B cell (primary cell): Measurements from ENCODE around the gene ADARB2. TPM values are rescaled to one million over a fixed set of nuclear protein-coding genes. Genes with fewer than 3 reads are reported as not detected.

Experiments used
- ATAC-seq: fragments of 200-7000 bp; cut with Tn5 transposase; one replicate; pipeline ENCODE4 v1.10.0; 2021; ENCODE audit warnings: low read depth, mild to moderate bottlenecking, moderate number of reproducible peaks, moderate library complexity
- CTCF ChIA-PET: fragments of 350-600 bp; sonication (Branson Sonifier 250); formaldehyde crosslinking; loops from one replicate; lab custom pipeline; 2021; ENCODE audit warnings: antibody characterized with exemption, inconsistent platforms; lab: Charles Lee
- POLR2A ChIA-PET: fragments of 350-600 bp; sonication (Branson Sonifier 250); formaldehyde crosslinking; loops from one replicate; lab custom pipeline; 2021; ENCODE audit warnings: antibody characterized with exemption; lab: Charles Lee
- DNase-seq: peaks from one replicate; pipeline ENCODE4 v3.0.0; 2013
- H2AFZ ChIP-seq: 2 replicates; pipeline ENCODE4 v1.6.1; 2012; ENCODE audit warnings: mild to moderate bottlenecking, low read depth, low read length; ENCODE audit not compliant: insufficient read depth, poor library complexity, severe bottlenecking
- H3K27ac ChIP-seq, 2 donors: 1 replicate in 1 of 2; 2 replicates in 1 of 2; pipeline ENCODE4 v1.5.1; 2012 to 2013; ENCODE audit warnings: low read length in 2 of 2, mild to moderate bottlenecking in 2 of 2, moderate library complexity in 1 of 2
- H3K27me3 ChIP-seq, 4 experiments: fragments of 200-600 bp in 1 of 4; sonication (generic) in 1 of 4; replicated peaks in 1 of 4; 1 replicate in 2 of 4; 2 replicates in 2 of 4; pipeline versions ENCODE4 v1.6.1 to v1.7.0; 2013 to 2016; ENCODE audit warnings: low read length in 3 of 4, mild to moderate bottlenecking in 2 of 4, mixed read lengths in 1 of 4, moderate library complexity in 1 of 4; ENCODE audit not compliant: insufficient read depth in 4 of 4, control insufficient read depth in 3 of 4; ENCODE audit errors: control extremely low read depth in 1 of 4
- H3K36me3 ChIP-seq, 2 experiments: replicated peaks in 1 of 2; 1 replicate in 1 of 2; 2 replicates in 1 of 2; pipeline versions ENCODE4 v1.6.1 to v1.7.1; 2013; ENCODE audit warnings: low read length in 1 of 2; ENCODE audit not compliant: insufficient read depth in 2 of 2, control insufficient read depth in 1 of 2; ENCODE audit errors: control extremely low read depth in 1 of 2, extremely low read depth in 1 of 2
- H3K4me1 ChIP-seq, 2 donors: fragments of 200-600 bp in 1 of 2; sonication (generic) in 1 of 2; 1 replicate in 1 of 2; 2 replicates in 1 of 2; pipeline versions ENCODE4 v1.5.1 to v1.6.1; 2013 to 2017; ENCODE audit warnings: low read length in 2 of 2; ENCODE audit not compliant: control insufficient read depth in 2 of 2, insufficient read depth in 2 of 2
- H3K4me2 ChIP-seq: replicated peaks from 2 replicates; pipeline ENCODE3; 2012; ENCODE audit warnings: mild to moderate bottlenecking, low read depth, low read length; ENCODE audit not compliant: poor library complexity, severe bottlenecking
- H3K4me3 ChIP-seq, 5 experiments: fragments of 200-600 bp in 1 of 5; sonication (generic) in 1 of 5; 1 replicate in 3 of 5; 2 replicates in 2 of 5; pipeline versions ENCODE4 v1.5.1 to v1.7.0; 2011 to 2016; ENCODE audit warnings: low read length in 4 of 5, mild to moderate bottlenecking in 4 of 5, low read depth in 2 of 5, control low read depth in 1 of 5, moderate library complexity in 1 of 5; ENCODE audit not compliant: insufficient read depth in 1 of 5; ENCODE audit errors: control extremely low read depth in 1 of 5, extremely low read depth in 1 of 5
- H3K79me2 ChIP-seq: fragments of 200-600 bp; sonication (generic); one replicate; pipeline ENCODE4 v1.6.0; 2016; ENCODE audit warnings: low read length; ENCODE audit not compliant: control insufficient read depth, insufficient read depth
- H3K9ac ChIP-seq: fragments of 200-600 bp; sonication (generic); 2 replicates; pipeline ENCODE4 v1.6.1; 2017; ENCODE audit warnings: mild to moderate bottlenecking, low read length, moderate library complexity
- H3K9me3 ChIP-seq, 3 donors: one replicate each; pipeline versions ENCODE4 v1.6.1 to v1.7.1; 2013; ENCODE audit warnings: low read length in 2 of 3; ENCODE audit not compliant: control insufficient read depth in 2 of 3, insufficient read depth in 1 of 3; ENCODE audit errors: control extremely low read depth in 1 of 3
- H4K20me1 ChIP-seq: 2 replicates; pipeline ENCODE4 v1.6.0; 2012; ENCODE audit warnings: mild to moderate bottlenecking, low read length; ENCODE audit not compliant: insufficient read depth, control insufficient read depth, poor library complexity, severe bottlenecking
- H3K27ac Mint-ChIP-seq: one replicate; pipeline ENCODE4 v1.8.0; 2021; ENCODE audit warnings: mixed read lengths
- H3K27me3 Mint-ChIP-seq: one replicate; pipeline ENCODE4 v1.8.0; 2021; ENCODE audit warnings: mixed read lengths
- H3K4me1 Mint-ChIP-seq: one replicate; pipeline ENCODE4 v1.8.0; 2021; ENCODE audit warnings: mixed read lengths
- H3K4me3 Mint-ChIP-seq: one replicate; pipeline ENCODE4 v1.8.0; 2021; ENCODE audit warnings: mixed read lengths
- H3K9me3 Mint-ChIP-seq: one replicate; pipeline ENCODE4 v1.8.0; 2022; ENCODE audit warnings: mixed read lengths; ENCODE audit not compliant: insufficient read depth
- CTCF ChIP-seq: fragments of 200-600 bp; IDR thresholded peaks from one replicate; pipeline ENCODE4 v1.8.0; 2022; ENCODE audit warnings: antibody characterized with exemption, mild to moderate bottlenecking
- EZH2 ChIP-seq: IDR thresholded peaks from 2 replicates; pipeline ENCODE4 v1.6.1; 2012; ENCODE audit warnings: borderline replicate concordance, low read depth, mild to moderate bottlenecking, moderate library complexity, low read length; ENCODE audit not compliant: insufficient read depth, poor library complexity, severe bottlenecking
- WGBS: methylation state at CpG from one replicate; pipeline ENCODE4 v1.1.5; 2013; ENCODE audit warnings: missing lambda C conversion rate; ENCODE audit not compliant: insufficient coverage; 5-methylcytosine and 5-hydroxymethylcytosine counted together
- intact Hi-C: fragments of 100-400 bp; cut with micrococcal nuclease; formaldehyde crosslinking; loops from one replicate; pipeline ENCODE4 v1.10.0; 2022
- polyA plus RNA-seq: library from polyadenylated mRNA; depleted of rRNA; stranded (reverse); fragments of >200 nt; gene quantifications from 2 replicates; pipeline ENCODE4 v1.2.3, GENCODE V29; 2012
- total RNA-seq, 2 donors: library from RNA; stranded (reverse); fragments of 120-200 nt in 1 of 2; gene quantifications; 1 replicate in 1 of 2; 2 replicates in 1 of 2; pipeline versions ENCODE4 v1.2.3 to v1.2.4, GENCODE V29; 2013 to 2022

The ADARB2 gene
- total and polyA plus RNA-seq, 2 donors (not counting 1 experiment from before 2014, with no cell fraction given), result 0.13 to 0.96 TPM

- Histone ChIP-seq H3K27ac (no peak overlapping the region), H3K9ac (no peak overlapping the region), H3K79me2 (no peaks in the 10 kb centered on the region), H3K27me3 (peaks cover 0 to 3% (median 0%) of the 10 kb centered on the region in 4 experiments), H4K20me1 (no peaks in the 10 kb centered on the region), H3K4me3 (no peak overlapping the region), H2AFZ (no peak overlapping the region), H3K36me3 (no peaks in the 10 kb centered on the region), H3K9me3 (peaks cover 0 to 5% (median 0%) of the 10 kb centered on the region in 3 donors), H3K4me2 (no peak overlapping the region), H3K4me1 (no peaks in the 10 kb centered on the region)
- no peak overlapping the region for H3K27ac Mint-ChIP-seq
- no peak overlapping the region for H3K4me3 Mint-ChIP-seq
- no peak for DNase-seq
- no peaks in the 10 kb centered on the region for H3K4me1 Mint-ChIP-seq
- TF ChIP-seq CTCF (no peak), EZH2 (no peak)
- no peak for ATAC-seq
- no peaks in the 10 kb centered on the region for H3K9me3 Mint-ChIP-seq
- WGBS, result 88% methylated on average over 18 of the region's 18 CpGs
- intact Hi-C loops, result no loop called here
- peaks cover 9% of the 10 kb centered on the region for H3K27me3 Mint-ChIP-seq
- CTCF ChIA-PET, result no interaction called here
- POLR2A ChIA-PET, result no interaction called here
These were observed 554.3 kb downstream of the ADARB2 start for GRCh38 chr10:1183033-1183396.

- Mint-ChIP-seq H3K4me3 (no peak overlapping the region), H3K9me3 (no peaks in the 10 kb centered on the region), H3K4me1 (no peaks in the 10 kb centered on the region), H3K27me3 (peaks cover 9% of the 10 kb centered on the region), H3K27ac (no peak overlapping the region)
- Histone ChIP-seq H4K20me1 (no peaks in the 10 kb centered on the region), H3K79me2 (no peaks in the 10 kb centered on the region), H3K4me3 (no peak overlapping the region), H3K27me3 (peaks cover 0 to 3% (median 0%) of the 10 kb centered on the region in 4 experiments), H3K27ac (no peak overlapping the region), H3K4me2 (no peak overlapping the region), H3K9me3 (peaks cover 0 to 5% (median 0%) of the 10 kb centered on the region in 3 donors), H3K36me3 (no peaks in the 10 kb centered on the region), H3K4me1 (no peaks in the 10 kb centered on the region), H3K9ac (no peak overlapping the region), H2AFZ (no peak overlapping the region)
- CTCF ChIA-PET, result no interaction called here
- 77% methylated on average over 17 of the region's 30 CpGs for WGBS
- no peak for TF ChIP-seq EZH2
- no peak for TF ChIP-seq CTCF
- DNase-seq (no peak), ATAC-seq (no peak)
- intact Hi-C loops, result no loop called here
- POLR2A ChIA-PET, result no interaction called here
These were observed 554.9 kb downstream of the ADARB2 start for GRCh38 chr10:1182280-1183032.
